22Rv1 (cell line): Measurements from ENCODE around the gene PLD5.

Source experiments
- ZFX ChIP-seq: fragments of 450-650 bp; IDR thresholded peaks from 2 replicates; pipeline ENCODE4 v1.6.1; 2017; ENCODE audit warnings: antibody characterized with exemption, borderline replicate concordance
- TF ChIP-seq, protein P1 (sequence below): fragments of 450-650 bp; IDR thresholded peaks from 2 replicates; pipeline ENCODE4 v1.5.1; 2017; ENCODE audit warnings: mild to moderate bottlenecking

DNA sequence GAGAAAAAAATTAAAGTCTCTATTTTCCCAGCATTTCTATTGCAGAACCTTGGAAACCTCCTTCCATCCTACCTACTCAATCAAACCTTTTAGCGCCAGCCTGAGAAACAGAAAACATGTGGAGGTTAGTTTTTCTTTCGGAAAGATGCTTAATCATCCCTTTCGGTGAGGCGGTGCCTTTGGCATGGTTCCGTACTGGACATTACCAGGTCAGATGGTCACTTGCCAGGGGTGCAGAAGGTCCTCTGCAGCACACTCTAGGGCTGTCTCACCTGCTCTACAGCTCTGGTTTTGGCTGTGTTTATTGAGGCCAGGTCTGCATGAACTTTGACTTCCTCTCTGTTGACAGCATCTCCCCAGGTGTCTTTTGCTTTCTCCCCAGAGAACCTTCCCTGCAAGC is 121.5 kb downstream of the PLD5 start:
- TF ChIP-seq, protein P1, sequence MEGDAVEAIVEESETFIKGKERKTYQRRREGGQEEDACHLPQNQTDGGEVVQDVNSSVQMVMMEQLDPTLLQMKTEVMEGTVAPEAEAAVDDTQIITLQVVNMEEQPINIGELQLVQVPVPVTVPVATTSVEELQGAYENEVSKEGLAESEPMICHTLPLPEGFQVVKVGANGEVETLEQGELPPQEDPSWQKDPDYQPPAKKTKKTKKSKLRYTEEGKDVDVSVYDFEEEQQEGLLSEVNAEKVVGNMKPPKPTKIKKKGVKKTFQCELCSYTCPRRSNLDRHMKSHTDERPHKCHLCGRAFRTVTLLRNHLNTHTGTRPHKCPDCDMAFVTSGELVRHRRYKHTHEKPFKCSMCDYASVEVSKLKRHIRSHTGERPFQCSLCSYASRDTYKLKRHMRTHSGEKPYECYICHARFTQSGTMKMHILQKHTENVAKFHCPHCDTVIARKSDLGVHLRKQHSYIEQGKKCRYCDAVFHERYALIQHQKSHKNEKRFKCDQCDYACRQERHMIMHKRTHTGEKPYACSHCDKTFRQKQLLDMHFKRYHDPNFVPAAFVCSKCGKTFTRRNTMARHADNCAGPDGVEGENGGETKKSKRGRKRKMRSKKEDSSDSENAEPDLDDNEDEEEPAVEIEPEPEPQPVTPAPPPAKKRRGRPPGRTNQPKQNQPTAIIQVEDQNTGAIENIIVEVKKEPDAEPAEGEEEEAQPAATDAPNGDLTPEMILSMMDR = no peak
- TF ChIP-seq ZFX = no peak
